ENCODE measurements around the gene ELAVL3. TPM values are rescaled to one million over a fixed set of nuclear protein-coding genes. Genes with fewer than 3 reads are reported as not detected.

The ELAVL3 gene
- total RNA-seq, 2 donors from 2014 or later = not detected

DNA sequence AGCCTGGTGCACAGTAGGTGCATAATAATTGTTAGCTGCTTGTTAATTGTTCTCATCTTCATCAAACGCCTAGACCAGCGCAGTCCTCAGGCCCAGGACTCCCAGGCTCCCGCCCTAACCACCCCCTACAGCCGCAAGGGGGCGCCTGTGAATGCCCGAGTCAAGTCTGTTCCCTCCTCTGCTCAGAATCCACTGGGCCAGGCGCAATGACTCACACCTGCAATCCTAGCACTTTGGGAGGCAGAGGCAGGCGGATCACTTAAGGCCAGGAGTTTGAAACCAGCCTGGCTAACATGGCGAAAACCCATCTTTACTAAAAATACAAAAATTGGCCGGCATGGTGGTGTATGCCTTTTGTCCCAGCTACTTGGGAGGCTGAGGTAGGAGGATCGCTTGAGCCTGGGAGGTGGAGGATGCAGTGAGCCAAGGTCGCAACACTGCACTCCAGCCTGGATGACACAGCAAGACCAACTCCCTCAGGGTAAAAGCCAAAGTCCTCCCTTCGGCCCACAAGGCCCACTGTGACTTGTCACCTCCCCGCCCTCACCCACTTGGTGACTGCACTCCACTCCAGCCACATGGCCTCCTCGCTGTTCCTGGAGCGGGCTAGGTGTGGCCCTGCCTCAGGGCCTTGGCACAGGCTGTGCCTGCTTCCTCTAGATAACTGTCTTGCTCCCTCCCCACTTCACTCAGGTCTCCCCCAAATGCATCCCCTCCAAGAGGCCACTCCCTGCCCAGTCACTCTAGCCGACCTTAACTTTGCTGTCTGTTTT is 15.7 kb upstream of the ELAVL3 start:
- peak; percentile 77 to 86 for ATAC-seq
- DNase-seq (ENCODE audit: low spot score in 2 of 2) = peak in 1 of 2 donors; percentile 74
- no peaks in the 10 kb centered on the region for H3K9me3 Mint-ChIP-seq
- H3K36me3 Mint-ChIP-seq = peaks cover 0 to 4% of the 10 kb centered on the region in 2 donors
- H3K27ac Mint-ChIP-seq = no peak overlapping the region

DNA sequence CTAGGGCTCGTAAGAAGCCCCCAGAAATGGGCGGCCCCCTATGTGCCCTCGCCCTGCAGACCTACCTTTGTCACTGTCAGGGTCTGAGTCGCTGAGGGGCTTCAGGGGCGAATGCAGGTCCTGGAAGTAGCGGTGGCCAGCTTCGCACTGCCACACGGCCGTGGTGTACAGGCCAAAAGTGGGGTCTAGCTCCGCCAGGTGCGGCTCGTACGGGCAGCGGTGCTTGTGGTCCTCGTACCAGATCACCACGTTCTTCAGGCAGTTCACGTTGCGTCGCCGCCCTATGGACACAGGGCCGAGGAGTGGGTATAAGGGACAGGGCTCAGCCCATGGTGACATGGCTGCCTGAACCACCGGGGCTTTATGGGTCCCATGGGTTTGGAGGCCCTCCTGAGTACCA is 15.0 kb upstream of the ELAVL3 start:
- H3K9me3 Mint-ChIP-seq = no peaks in the 10 kb centered on the region
- ATAC-seq = peak in 1 of 2 donors; percentile 18
- DNase-seq (ENCODE audit: low spot score in 2 of 2) = no peak
- H3K36me3 Mint-ChIP-seq = no peaks in the 10 kb centered on the region
- no peak overlapping the region for H3K27ac Mint-ChIP-seq

GRCh38 chr19:11495481-11495880 is 14.6 kb upstream of the ELAVL3 start:
- no peak for ATAC-seq
- no peak for DNase-seq (ENCODE audit: low spot score in 2 of 2)
- Mint-ChIP-seq H3K36me3 (no peaks in the 10 kb centered on the region), H3K27ac (no peak overlapping the region), H3K9me3 (no peaks in the 10 kb centered on the region)

DNA sequence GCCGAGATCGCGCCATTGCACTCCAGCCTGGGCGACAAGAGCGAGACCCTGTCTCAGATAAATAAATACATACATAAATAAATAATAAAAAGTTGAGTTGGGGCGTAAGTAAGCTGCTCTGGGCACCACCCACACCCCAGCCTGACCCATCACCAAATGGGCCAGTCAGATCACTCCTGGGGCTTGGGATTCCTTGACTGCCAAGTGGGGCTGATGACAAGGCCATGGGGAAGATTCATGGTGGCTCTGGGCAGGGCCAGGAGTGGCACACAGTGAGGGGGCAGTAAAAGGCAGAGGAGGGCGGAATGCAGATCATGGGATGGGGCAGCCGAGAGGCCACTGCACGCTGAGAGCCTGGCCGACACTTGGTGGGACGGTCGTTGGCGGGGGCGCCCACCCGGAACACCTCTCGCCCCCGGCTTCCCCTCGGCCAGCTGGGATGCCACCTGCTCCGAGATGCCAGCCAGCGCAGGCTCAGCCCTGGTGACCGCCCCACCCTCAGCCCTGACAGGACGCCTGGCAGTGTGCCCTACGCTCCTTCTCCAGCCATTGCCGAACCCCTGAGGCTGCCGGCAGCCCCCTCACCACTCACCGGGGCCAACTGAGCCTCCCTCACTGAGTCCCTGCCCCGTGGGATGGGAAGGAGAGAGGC is 13.9 kb upstream of the ELAVL3 start:
- DNase-seq (ENCODE audit: low spot score in 2 of 2) = no peak
- Mint-ChIP-seq H3K27ac (no peak overlapping the region), H3K9me3 (no peaks in the 10 kb centered on the region), H3K36me3 (peaks cover 3 to 4% of the 10 kb centered on the region in 2 donors)
- no peak for ATAC-seq

DNA sequence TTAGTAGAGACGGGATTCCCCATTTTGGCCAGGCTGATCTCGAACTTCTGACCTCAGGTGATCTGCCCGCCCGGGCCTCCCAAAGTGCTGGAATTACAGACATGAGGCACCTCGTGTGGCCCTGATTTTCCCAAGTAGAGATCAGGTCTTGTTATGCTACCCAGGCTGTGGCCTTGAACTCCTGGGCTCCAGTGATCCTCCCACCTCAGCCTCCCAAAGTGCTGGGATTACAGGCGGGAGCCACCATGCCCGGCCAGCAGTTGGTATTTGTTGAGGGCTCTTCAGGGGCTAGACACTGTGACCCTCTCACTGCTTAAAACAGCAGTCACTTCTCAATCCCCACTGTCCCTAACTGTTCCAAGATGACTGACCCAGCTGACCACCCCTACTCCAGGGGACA is 8.5 kb upstream of the ELAVL3 start:
- Mint-ChIP-seq H3K9me3 (no peaks in the 10 kb centered on the region), H3K36me3 (peaks cover 4 to 13% of the 10 kb centered on the region in 2 donors), H3K27ac (peak overlapping the region in 1 of 2 donors; percentile 77)
- DNase-seq (ENCODE audit: low spot score in 2 of 2) (no peak), ATAC-seq (no peak)

DNA sequence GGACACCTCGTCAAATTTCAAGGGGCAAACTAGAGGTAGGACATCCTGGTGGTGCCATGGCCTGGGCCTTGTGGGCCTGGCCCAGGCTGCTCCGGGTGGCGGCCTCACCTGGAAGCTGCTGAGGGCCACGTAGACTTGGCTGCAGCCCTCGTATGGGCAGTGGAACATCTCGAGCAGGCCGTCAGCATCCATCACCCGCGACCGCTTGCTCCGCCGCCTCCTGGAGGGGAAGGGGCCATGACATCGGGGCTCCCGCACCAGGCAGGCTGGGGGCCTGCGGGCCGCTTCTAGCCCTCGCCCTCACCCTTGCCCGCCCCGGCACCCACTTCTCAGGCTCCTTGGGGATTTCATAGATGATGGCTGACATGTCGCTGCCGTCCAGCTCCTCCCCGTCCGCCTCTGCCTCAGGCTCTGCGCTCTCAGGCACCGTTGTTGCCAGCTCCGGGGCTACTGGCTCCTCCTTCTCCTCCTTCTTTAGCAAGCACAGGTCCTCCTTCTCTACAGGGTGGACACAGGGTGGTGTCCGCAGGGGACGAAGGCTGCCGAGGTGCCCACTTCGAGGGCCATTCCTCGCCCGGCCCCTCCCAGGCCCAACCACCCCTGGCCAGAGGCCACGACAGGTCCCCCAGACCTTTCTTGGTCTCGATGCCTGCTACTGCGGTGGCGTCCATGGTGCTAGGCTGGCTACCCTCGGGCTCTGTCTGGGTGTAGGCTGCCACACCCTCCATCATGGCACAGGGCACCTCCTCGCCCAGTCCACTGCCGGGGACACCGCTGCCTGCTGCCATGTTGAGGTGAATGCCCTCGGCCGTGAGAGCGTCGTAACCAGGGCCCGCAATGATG is 6.0 kb upstream of the ELAVL3 start:
- H3K27ac Mint-ChIP-seq = no peak overlapping the region
- no peaks in the 10 kb centered on the region for H3K9me3 Mint-ChIP-seq
- no peak for DNase-seq (ENCODE audit: low spot score in 2 of 2)
- no peak for ATAC-seq
- peaks cover 4 to 13% of the 10 kb centered on the region in 2 donors for H3K36me3 Mint-ChIP-seq

GRCh38 chr19:11485245-11485837 is 4.5 kb upstream of the ELAVL3 start:
- no peak for ATAC-seq

GRCh38 chr19:11483366-11484111 is 2.7 kb upstream of the ELAVL3 start:
- no peaks in the 10 kb centered on the region for H3K9me3 Mint-ChIP-seq
- ATAC-seq (no peak), DNase-seq (ENCODE audit: low spot score in 2 of 2) (no peak)
- peaks cover 5 to 6% of the 10 kb centered on the region in 2 donors for H3K36me3 Mint-ChIP-seq
- H3K27ac Mint-ChIP-seq = peak overlapping the region in 1 of 2 donors; percentile 79

More at GRCh38 chr19:11485245-11485837, 4.5 kb upstream of the ELAVL3 start:
- Mint-ChIP-seq H3K36me3 (peaks cover 9 to 13% of the 10 kb centered on the region in 2 donors), H3K9me3 (no peaks in the 10 kb centered on the region), H3K27ac (peak overlapping the region in 1 of 2 donors; percentile 33)
- no peak for DNase-seq (ENCODE audit: low spot score in 2 of 2)

DNA sequence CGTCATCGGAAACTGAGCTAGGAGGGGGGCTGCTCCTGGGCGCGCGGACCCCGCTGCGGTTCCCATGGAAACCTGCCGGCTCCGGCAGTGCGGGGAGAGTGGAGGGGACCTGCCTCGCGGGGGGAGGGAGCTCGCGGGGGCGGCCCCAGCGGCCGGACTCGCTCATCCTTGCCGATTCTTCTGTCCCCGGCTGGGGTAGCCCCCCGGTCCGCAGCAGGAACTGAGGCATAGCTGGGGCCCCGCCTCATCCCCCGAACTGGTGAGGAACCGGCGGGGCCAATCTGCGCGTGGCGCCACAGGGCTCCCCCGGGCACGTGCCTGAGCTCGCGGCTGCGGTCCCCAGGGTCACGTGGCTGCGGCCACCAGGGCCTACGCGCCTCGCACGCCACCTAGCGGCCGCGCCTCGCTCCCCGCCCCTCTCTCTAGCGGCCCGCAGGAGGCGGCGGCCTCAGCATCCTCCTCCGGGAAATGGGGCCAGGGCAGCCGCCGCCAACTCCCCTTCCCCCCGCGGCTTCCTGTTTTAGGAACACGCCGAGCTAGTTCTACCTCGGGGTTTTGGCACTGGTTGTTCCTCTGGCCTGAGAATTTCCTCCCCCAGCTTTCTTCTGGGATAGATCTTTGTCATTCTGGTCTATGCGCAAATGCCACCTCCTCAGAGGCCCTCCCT is 1.7 kb upstream of the ELAVL3 start:
- peak; percentile 91 to 93 for DNase-seq (ENCODE audit: low spot score in 2 of 2)
- peak; percentile 75 to 86 for ATAC-seq
- Mint-ChIP-seq H3K9me3 (no peaks in the 10 kb centered on the region), H3K27ac (peak overlapping the region in 1 of 2 donors; percentile 79), H3K36me3 (peaks cover 5 to 6% of the 10 kb centered on the region in 2 donors)

- H3K36me3 Mint-ChIP-seq = peaks cover 5 to 6% of the 10 kb centered on the region in 2 donors
- peak in 1 of 2 donors; percentile 83 for DNase-seq (ENCODE audit: low spot score in 2 of 2)
- peak overlapping the region; percentile 50 to 79 for H3K27ac Mint-ChIP-seq
- no peaks in the 10 kb centered on the region for H3K9me3 Mint-ChIP-seq
- peak; percentile 77 to 90 for ATAC-seq
These were observed 913 bp upstream of the ELAVL3 start for GRCh38 chr19:11481534-11482383.

GRCh38 chr19:11479898-11480714 is 740 bp downstream of the ELAVL3 start:
- no peak for ATAC-seq
- no peak overlapping the region for H3K27ac Mint-ChIP-seq
- no peaks in the 10 kb centered on the region for H3K9me3 Mint-ChIP-seq
- DNase-seq (ENCODE audit: low spot score in 2 of 2) = no peak
- H3K36me3 Mint-ChIP-seq = peaks cover 2 to 5% of the 10 kb centered on the region in 2 donors

DNA sequence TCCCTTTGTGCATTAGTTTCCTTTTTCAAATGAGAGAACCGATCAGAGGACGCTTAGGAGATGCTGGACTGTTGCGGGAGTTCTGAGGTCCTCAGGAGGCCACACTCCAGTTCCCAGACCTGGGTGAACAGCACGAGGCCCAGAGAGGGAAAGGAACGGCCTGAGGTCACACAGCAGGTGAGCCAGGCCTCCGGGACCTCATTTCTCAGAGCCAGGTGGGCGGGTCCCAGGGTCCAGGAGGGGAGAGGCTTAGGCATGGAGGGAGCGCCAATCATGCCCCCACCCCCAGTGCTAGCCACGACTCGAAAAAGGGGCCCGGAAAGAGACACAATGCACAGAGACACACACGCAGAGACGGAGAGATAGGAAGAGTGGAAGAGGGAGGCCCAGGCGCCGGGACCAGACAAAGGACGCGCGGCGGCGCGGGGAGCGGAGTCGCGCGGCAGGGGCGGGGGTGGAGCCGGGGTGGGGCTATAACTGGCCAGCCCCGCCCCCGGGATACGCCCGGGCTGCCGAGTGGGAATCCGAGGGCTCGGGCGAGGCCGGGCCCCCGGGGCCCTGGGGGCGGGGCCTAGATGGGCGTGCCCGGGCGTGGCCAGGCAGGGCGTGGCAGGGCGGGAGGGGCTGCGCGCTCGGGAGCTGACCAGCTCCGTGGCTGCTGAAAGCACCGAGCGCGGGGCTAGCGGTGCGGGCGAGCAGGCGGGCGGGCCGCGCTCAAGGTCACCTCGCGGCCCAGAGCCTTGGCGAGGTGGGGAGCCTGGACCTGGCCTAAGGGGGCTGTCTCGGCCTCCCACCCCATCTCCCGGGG is 1.6 kb downstream of the ELAVL3 start:
- H3K9me3 Mint-ChIP-seq = no peaks in the 10 kb centered on the region
- peaks cover 0 to 5% of the 10 kb centered on the region in 2 donors for H3K36me3 Mint-ChIP-seq
- ATAC-seq (no peak), DNase-seq (ENCODE audit: low spot score in 2 of 2) (peak in 1 of 2 donors; percentile 54)
- no peak overlapping the region for H3K27ac Mint-ChIP-seq

Data from activated naive CD4-positive, alpha-beta T cell treated with anti-CD3 and anti-CD28 coated beads, Interleukin-2, amount 50 U/mL, for 72 hours (primary cell).